Hepatocyte (in vitro differentiated cells): ENCODE measurements around the gene NFILZ. TPM values are rescaled to one million over a fixed set of nuclear protein-coding genes. Genes with fewer than 3 reads are reported as not detected.

Experiments
- DNase-seq: peaks from one replicate; pipeline ENCODE4 v3.0.0-alpha.2; 2016; ENCODE audit warnings: low spot score
- H2AFZ ChIP-seq: fragments of 200-600 bp; sonication (generic); 2 replicates; pipeline ENCODE4 v1.6.0; 2016; ENCODE audit warnings: antibody characterized with exemption, mild to moderate bottlenecking
- H3K27ac ChIP-seq: fragments of 200-600 bp; sonication (generic); 2 replicates; pipeline ENCODE4 v1.5.1; 2016; ENCODE audit warnings: mild to moderate bottlenecking
- H3K27me3 ChIP-seq: fragments of 200-600 bp; sonication (generic); 2 replicates; pipeline ENCODE4 v1.6.1; 2016
- H3K36me3 ChIP-seq: fragments of 200-600 bp; sonication (generic); replicated peaks from 2 replicates; pipeline ENCODE4 v1.5.1; 2016; ENCODE audit warnings: low read depth; ENCODE audit not compliant: insufficient read depth
- H3K4me1 ChIP-seq: fragments of 200-600 bp; sonication (generic); 2 replicates; pipeline ENCODE4 v1.5.1; 2016; ENCODE audit warnings: mild to moderate bottlenecking, moderate library complexity; ENCODE audit not compliant: insufficient read depth
- H3K4me2 ChIP-seq: fragments of 200-600 bp; sonication (generic); 2 replicates; pipeline ENCODE4 v1.6.0; 2016
- H3K4me3 ChIP-seq: fragments of 200-600 bp; sonication (generic); 2 replicates; pipeline ENCODE4 v1.5.1; 2016; ENCODE audit warnings: mild to moderate bottlenecking
- H3K79me2 ChIP-seq: fragments of 200-600 bp; sonication (generic); 2 replicates; pipeline ENCODE4 v1.6.0; 2017; ENCODE audit warnings: mild to moderate bottlenecking
- H3K9me2 ChIP-seq: fragments of 200-600 bp; sonication (generic); replicated peaks from 2 replicates; pipeline ENCODE4 v1.6.0; 2017; ENCODE audit warnings: mild to moderate bottlenecking; ENCODE audit not compliant: insufficient read depth
- H3K9me3 ChIP-seq: fragments of 200-600 bp; sonication (generic); 2 replicates; pipeline ENCODE4 v1.5.1; 2016; ENCODE audit warnings: low read depth, mild to moderate bottlenecking
- H4K20me1 ChIP-seq: fragments of 200-600 bp; sonication (generic); 2 replicates; pipeline ENCODE4 v1.6.0; 2016; ENCODE audit warnings: mild to moderate bottlenecking; ENCODE audit not compliant: insufficient read depth, poor library complexity, severe bottlenecking
- EZH2 ChIP-seq: fragments of 200-600 bp; sonication (generic); IDR thresholded peaks from 2 replicates; pipeline ENCODE4 v1.6.1; 2016; ENCODE audit warnings: antibody characterized with exemption, mild to moderate bottlenecking, borderline replicate concordance
- EZH2phosphoT487 ChIP-seq: fragments of 200-600 bp; sonication (generic); IDR thresholded peaks from one replicate; pipeline ENCODE4 v1.6.1; 2018; ENCODE audit warnings: antibody characterized with exemption, mild to moderate bottlenecking, low read depth, moderate library complexity; ENCODE audit not compliant: unreplicated experiment, severe bottlenecking
- WGBS: methylation state at CpG from one replicate; pipeline ENCODE4 v1.1.6; 2016; ENCODE audit warnings: low lambda C conversion rate; ENCODE audit errors: missing lambda C conversion rate; 5-methylcytosine and 5-hydroxymethylcytosine counted together
- polyA plus RNA-seq: library from polyadenylated mRNA; unstranded; fragments of >200 nt; fragmentation: Nextera tagmentation; extraction: Ambion mirVana; gene quantifications from 2 replicates; pipeline ENCODE4 v1.2.1, GENCODE V29; 2016
- total RNA-seq: library from RNA; depleted of rRNA; stranded (reverse); fragments of >200 nt; gene quantifications from 2 replicates; pipeline ENCODE4 v1.2.3, GENCODE V29; 2014
- TF ChIP-seq, protein P1 (sequence below): fragments of 200-600 bp; sonication (generic); IDR thresholded peaks from 2 replicates; pipeline ENCODE4 v1.5.1; 2016; ENCODE audit warnings: antibody characterized with exemption, mild to moderate bottlenecking; ENCODE audit not compliant: poor library complexity

The NFILZ gene
- total and polyA plus RNA-seq, 2 experiments from 2014 or later: not detected

DNA sequence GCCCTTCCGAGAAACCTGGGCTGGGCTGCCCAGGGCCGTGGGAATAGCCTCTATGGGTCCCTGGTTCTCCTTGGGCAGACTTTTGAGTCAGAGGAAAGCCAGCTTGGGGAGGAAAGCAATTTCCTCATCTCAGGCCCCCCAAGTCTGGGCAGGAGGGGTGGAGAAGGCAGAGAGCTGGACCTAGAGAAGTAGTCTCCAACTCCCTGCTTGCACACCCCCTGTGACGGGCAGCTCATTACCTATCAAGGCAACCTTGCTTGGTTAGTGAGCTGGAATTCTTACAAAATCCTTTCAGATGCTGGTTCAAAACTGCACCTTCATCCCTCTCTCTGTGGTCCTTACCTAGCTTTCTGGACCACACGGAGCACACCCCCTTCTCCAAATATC is 34.2 kb downstream of the NFILZ start:
- TF ChIP-seq EZH2phosphoT487: no peak
- TF ChIP-seq EZH2: no peak
- TF ChIP-seq, protein P1, sequence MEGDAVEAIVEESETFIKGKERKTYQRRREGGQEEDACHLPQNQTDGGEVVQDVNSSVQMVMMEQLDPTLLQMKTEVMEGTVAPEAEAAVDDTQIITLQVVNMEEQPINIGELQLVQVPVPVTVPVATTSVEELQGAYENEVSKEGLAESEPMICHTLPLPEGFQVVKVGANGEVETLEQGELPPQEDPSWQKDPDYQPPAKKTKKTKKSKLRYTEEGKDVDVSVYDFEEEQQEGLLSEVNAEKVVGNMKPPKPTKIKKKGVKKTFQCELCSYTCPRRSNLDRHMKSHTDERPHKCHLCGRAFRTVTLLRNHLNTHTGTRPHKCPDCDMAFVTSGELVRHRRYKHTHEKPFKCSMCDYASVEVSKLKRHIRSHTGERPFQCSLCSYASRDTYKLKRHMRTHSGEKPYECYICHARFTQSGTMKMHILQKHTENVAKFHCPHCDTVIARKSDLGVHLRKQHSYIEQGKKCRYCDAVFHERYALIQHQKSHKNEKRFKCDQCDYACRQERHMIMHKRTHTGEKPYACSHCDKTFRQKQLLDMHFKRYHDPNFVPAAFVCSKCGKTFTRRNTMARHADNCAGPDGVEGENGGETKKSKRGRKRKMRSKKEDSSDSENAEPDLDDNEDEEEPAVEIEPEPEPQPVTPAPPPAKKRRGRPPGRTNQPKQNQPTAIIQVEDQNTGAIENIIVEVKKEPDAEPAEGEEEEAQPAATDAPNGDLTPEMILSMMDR: no peak
- WGBS: 74% methylated on average over 4 of the region's 4 CpGs
- Histone ChIP-seq H3K4me2 (no peak overlapping the region), H3K4me3 (no peak overlapping the region), H3K9me3 (no peaks in the 10 kb centered on the region), H3K36me3 (no peaks in the 10 kb centered on the region), H3K79me2 (no peaks in the 10 kb centered on the region), H2AFZ (no peak overlapping the region), H3K27me3 (no peaks in the 10 kb centered on the region), H3K27ac (no peak overlapping the region), H4K20me1 (no peaks in the 10 kb centered on the region), H3K9me2 (no peaks in the 10 kb centered on the region), H3K4me1 (no peaks in the 10 kb centered on the region)
- no peak for DNase-seq

GRCh38 chr19:8665468-8666213 is 35.2 kb downstream of the NFILZ start:
- H3K9me2 ChIP-seq: no peaks in the 10 kb centered on the region
- no peak for DNase-seq
- 85% methylated on average over 3 of the region's 3 CpGs for WGBS
- TF ChIP-seq EZH2: no peak
- TF ChIP-seq, protein P1: no peak
- no peak for TF ChIP-seq EZH2phosphoT487
- no peak overlapping the region for H2AFZ ChIP-seq
- H3K4me1 ChIP-seq: no peaks in the 10 kb centered on the region
- H3K4me2 ChIP-seq: no peak overlapping the region
- H3K4me3 ChIP-seq: no peak overlapping the region
- no peaks in the 10 kb centered on the region for H3K9me3 ChIP-seq
- H3K27me3 ChIP-seq: no peaks in the 10 kb centered on the region
- no peaks in the 10 kb centered on the region for H3K79me2 ChIP-seq
- H4K20me1 ChIP-seq: no peaks in the 10 kb centered on the region
- H3K36me3 ChIP-seq: no peaks in the 10 kb centered on the region
- no peak overlapping the region for H3K27ac ChIP-seq

GRCh38 chr19:8666814-8667405 is 36.5 kb downstream of the NFILZ start:
- H3K27ac ChIP-seq: no peak overlapping the region
- no peak overlapping the region for H2AFZ ChIP-seq
- H3K4me1 ChIP-seq: no peaks in the 10 kb centered on the region
- DNase-seq: no peak
- H3K79me2 ChIP-seq: no peaks in the 10 kb centered on the region
- no peaks in the 10 kb centered on the region for H3K9me3 ChIP-seq
- whole genome bisulfite sequencing: 82% methylated on average over 9 of the region's 9 CpGs
- no peaks in the 10 kb centered on the region for H3K36me3 ChIP-seq
- H3K9me2 ChIP-seq: no peaks in the 10 kb centered on the region
- H3K4me2 ChIP-seq: no peak overlapping the region
- TF ChIP-seq, protein P1: no peak
- TF ChIP-seq EZH2: no peak
- TF ChIP-seq EZH2phosphoT487: no peak
- no peaks in the 10 kb centered on the region for H4K20me1 ChIP-seq
- H3K4me3 ChIP-seq: no peak overlapping the region
- no peaks in the 10 kb centered on the region for H3K27me3 ChIP-seq
